ENCODE results near the gene STRIP1.

GRCh38 chr1:110055493-110056284 lies 21.3 kb downstream of the STRIP1 start:
- TF ChIP-seq CTCF (IDR thresholded peaks at IDR 0.05) (no peak), POLR2A (IDR thresholded peaks at IDR 0.05) (no peak)

Data from right lobe of liver (tissue), 4 donors.